ENCODE measurements around the gene CBFA2T3.

Gene CBFA2T3

GRCh38 chr16:88826070-88826840, 150.8 kb downstream of the CBFA2T3 start:
- H3K27me3 ChIP-seq: no peaks in the 10 kb centered on the region
- H3K4me1 ChIP-seq: no peaks in the 10 kb centered on the region
- intact Hi-C loops (cut with DNase I; ENCODE audit: low total_unique reads): no loop called here
- no peak overlapping the region for H3K27ac ChIP-seq
- no peak overlapping the region for H3K4me3 ChIP-seq
- no peak for DNase-seq
- peaks cover 20 to 94% (median 50%) of the 10 kb centered on the region in 3 donors for H3K36me3 ChIP-seq
- TF ChIP-seq CTCF (IDR thresholded peaks at IDR 0.05): no peak
- no peaks in the 10 kb centered on the region for H3K9me3 ChIP-seq

- H3K36me3 ChIP-seq: peaks cover 20 to 96% (median 51%) of the 10 kb centered on the region in 3 donors
- no peak overlapping the region for H3K4me3 ChIP-seq
- no peak overlapping the region for H3K27ac ChIP-seq
These were observed 151.9 kb downstream of the CBFA2T3 start for GRCh38 chr16:88825146-88825545.

More at GRCh38 chr16:88825146-88825545, 151.9 kb downstream of the CBFA2T3 start:
- intact Hi-C loops (cut with DNase I; ENCODE audit: low total_unique reads): no loop called here
- DNase-seq: no peak
- Histone ChIP-seq H3K4me1 (no peaks in the 10 kb centered on the region), H3K27me3 (no peaks in the 10 kb centered on the region), H3K9me3 (no peaks in the 10 kb centered on the region)
- no peak for TF ChIP-seq CTCF (IDR thresholded peaks at IDR 0.05)
